IPS-20b (cell line): ENCODE data around the gene GPR137.
"Not testable (repeated sequence)": the region's sequence is repeated elsewhere in the genome, so short reads cannot be mapped to it uniquely, and the experiment has no call there.

Source experiments
- H3K27ac ChIP-seq: one replicate; pipeline ENCODE4 v1.5.1; 2013; ENCODE audit warnings: low read length
- H3K27me3 ChIP-seq: 2 replicates; pipeline ENCODE4 v1.6.1; 2013; ENCODE audit warnings: mild to moderate bottlenecking, low read length, inconsistent platforms; ENCODE audit not compliant: insufficient read depth
- H3K36me3 ChIP-seq: 2 replicates; pipeline ENCODE4 v1.6.1; 2013; ENCODE audit warnings: low read depth, mild to moderate bottlenecking, inconsistent platforms, low read length, moderate library complexity; ENCODE audit not compliant: insufficient read depth
- H3K4me1 ChIP-seq: 2 replicates; pipeline ENCODE4 v1.6.1; 2013; ENCODE audit warnings: mild to moderate bottlenecking, control low read depth, inconsistent platforms, low read length, moderate library complexity; ENCODE audit not compliant: insufficient read depth
- H3K4me3 ChIP-seq: 2 replicates; pipeline ENCODE4 v1.5.1; 2013; ENCODE audit warnings: mild to moderate bottlenecking, low read length, inconsistent platforms
- H3K9ac ChIP-seq: 2 replicates; pipeline ENCODE4 v1.6.1; 2013; ENCODE audit warnings: low read depth, mild to moderate bottlenecking, inconsistent platforms, low read length, moderate library complexity
- H3K9me3 ChIP-seq: 2 replicates; pipeline ENCODE4 v1.6.1; 2013; ENCODE audit warnings: mild to moderate bottlenecking, low read depth, low read length, inconsistent platforms; ENCODE audit not compliant: insufficient read depth

The GPR137 gene

GRCh38 chr11:64304032-64304315 lies 18.3 kb downstream of the GPR137 start:
- no peak overlapping the region for H3K27ac ChIP-seq
- H3K27me3 ChIP-seq, result peaks cover 37% of the 10 kb centered on the region
- peak overlapping the region; percentile 96; the same call in 1 of the 2 replicates for H3K9ac ChIP-seq
- H3K9me3 ChIP-seq, result no peaks in the 10 kb centered on the region
- peaks cover 5% of the 10 kb centered on the region; the same call in 1 of the 2 replicates for H3K36me3 ChIP-seq
- peak overlapping the region; percentile 88 for H3K4me3 ChIP-seq
- H3K4me1 ChIP-seq, result peaks cover 11% of the 10 kb centered on the region; the same call in 1 of the 2 replicates

- Histone ChIP-seq H3K9ac (peak overlapping the region; percentile 96), H3K4me1 (peaks cover 11% of the 10 kb centered on the region; the same call in 1 of the 2 replicates), H3K36me3 (peaks cover 5% of the 10 kb centered on the region; the same call in 1 of the 2 replicates), H3K27me3 (peaks cover 32% of the 10 kb centered on the region), H3K4me3 (peak overlapping the region; percentile 88), H3K27ac (peak overlapping the region; percentile 95), H3K9me3 (no peaks in the 10 kb centered on the region)
Observed at GRCh38 chr11:64304316-64305072, 18.8 kb downstream of the GPR137 start.

- H3K4me1 ChIP-seq, result peaks cover 11% of the 10 kb centered on the region; the same call in 1 of the 2 replicates
Observed at GRCh38 chr11:64305075-64305690, 19.5 kb downstream of the GPR137 start, which contains the start of gene ESRRA. Gene ESRRA, plus strand, starts transcription at chr11:64305524. Its CDS starts 1,656 bp downstream, at chr11:64307180.

GRCh38 chr11:64305691-64306562 lies 20.3 kb downstream of the GPR137 start:
- peak overlapping the region; percentile 92 for H3K4me3 ChIP-seq
- peaks cover 5% of the 10 kb centered on the region; the same call in 1 of the 2 replicates for H3K36me3 ChIP-seq
- no peaks in the 10 kb centered on the region for H3K9me3 ChIP-seq
- H3K27ac ChIP-seq, result peak overlapping the region; percentile 81
- H3K27me3 ChIP-seq, result peaks cover 18% of the 10 kb centered on the region
- H3K9ac ChIP-seq, result peak overlapping the region; percentile 89
- H3K4me1 ChIP-seq, result peaks cover 11% of the 10 kb centered on the region; the same call in 1 of the 2 replicates

More at GRCh38 chr11:64305075-64305690, 19.5 kb downstream of the GPR137 start, which contains the start of gene ESRRA:
- H3K9me3 ChIP-seq, result no peaks in the 10 kb centered on the region
- peak within 1 kb of the TSS; percentile 96 for H3K9ac ChIP-seq
- H3K27ac ChIP-seq, result peak within 1 kb of the TSS; percentile 95
- peaks cover 5% of the 10 kb centered on the region; the same call in 1 of the 2 replicates for H3K36me3 ChIP-seq
- H3K4me3 ChIP-seq, result peak within 1 kb of the TSS; percentile 92
- peaks cover 25% of the 10 kb centered on the region for H3K27me3 ChIP-seq

GRCh38 chr11:64306563-64306875 lies 20.9 kb downstream of the GPR137 start:
- Histone ChIP-seq H3K27me3 (peaks cover 12% of the 10 kb centered on the region), H3K4me3 (peak overlapping the region; percentile 92), H3K4me1 (peaks cover 11% of the 10 kb centered on the region; the same call in 1 of the 2 replicates), H3K9ac (peak overlapping the region; percentile 89), H3K9me3 (no peaks in the 10 kb centered on the region), H3K27ac (peak overlapping the region; percentile 81), H3K36me3 (peaks cover 5% of the 10 kb centered on the region; the same call in 1 of the 2 replicates)

- peaks cover 5% of the 10 kb centered on the region; the same call in 1 of the 2 replicates for H3K36me3 ChIP-seq
- peaks cover 11% of the 10 kb centered on the region; the same call in 1 of the 2 replicates for H3K4me1 ChIP-seq
- H3K9me3 ChIP-seq, result no peaks in the 10 kb centered on the region
- H3K4me3 ChIP-seq, result peak overlapping the region; percentile 92
- peaks cover 6% of the 10 kb centered on the region; the same call in 1 of the 2 replicates for H3K27me3 ChIP-seq
- no peak overlapping the region for H3K27ac ChIP-seq
- peak overlapping the region; percentile 89; the same call in 1 of the 2 replicates for H3K9ac ChIP-seq
Observed at GRCh38 chr11:64306876-64307622, 21.4 kb downstream of the GPR137 start.

- H3K4me3 ChIP-seq, H3K27ac ChIP-seq, H3K9me3 ChIP-seq, H3K36me3 ChIP-seq, H3K9ac ChIP-seq, H3K27me3 ChIP-seq: not testable (repeated sequence)
- H3K4me1 ChIP-seq, result peaks cover 11% of the 10 kb centered on the region; the same call in 1 of the 2 replicates
Observed at GRCh38 chr11:64307795-64308194, 22.1 kb downstream of the GPR137 start.

GRCh38 chr11:64312947-64313346 lies 27.3 kb downstream of the GPR137 start:
- H3K9me3 ChIP-seq, result no peaks in the 10 kb centered on the region
- H3K36me3 ChIP-seq, result peaks cover 34% of the 10 kb centered on the region
- H3K9ac ChIP-seq, result no peak overlapping the region; the same call in 1 of the 2 replicates
- no peak overlapping the region for H3K4me3 ChIP-seq
- no peaks in the 10 kb centered on the region for H3K27me3 ChIP-seq
- no peak overlapping the region for H3K27ac ChIP-seq
- no peaks in the 10 kb centered on the region; the same call in 1 of the 2 replicates for H3K4me1 ChIP-seq

GRCh38 chr11:64313491-64314145 lies 28.0 kb downstream of the GPR137 start:
- H3K27ac ChIP-seq, result no peak overlapping the region
- H3K27me3 ChIP-seq, result no peaks in the 10 kb centered on the region
- no peak overlapping the region for H3K4me3 ChIP-seq
- H3K36me3 ChIP-seq, result peaks cover 34% of the 10 kb centered on the region
- H3K4me1 ChIP-seq, result no peaks in the 10 kb centered on the region; the same call in 1 of the 2 replicates
- no peak overlapping the region for H3K9ac ChIP-seq
- no peaks in the 10 kb centered on the region for H3K9me3 ChIP-seq

GRCh38 chr11:64314146-64314804 lies 28.6 kb downstream of the GPR137 start:
- H3K9ac ChIP-seq, result no peak overlapping the region
- H3K36me3 ChIP-seq, result peaks cover 34% of the 10 kb centered on the region
- no peaks in the 10 kb centered on the region for H3K27me3 ChIP-seq
- H3K9me3 ChIP-seq, result no peaks in the 10 kb centered on the region
- no peak overlapping the region for H3K27ac ChIP-seq
- H3K4me1 ChIP-seq, result peaks cover 2% of the 10 kb centered on the region; the same call in 1 of the 2 replicates
- H3K4me3 ChIP-seq, result no peak overlapping the region
